ENCODE results near the gene MDN1.

- TF ChIP-seq ARNT (IDR thresholded peaks at IDR 0.05) (no peak), NFRKB (IDR thresholded peaks at IDR 0.05) (no peak), ELF4 (IDR thresholded peaks at IDR 0.05) (no peak), TARDBP (IDR thresholded peaks at IDR 0.05) (no peak), FOXM1 (IDR thresholded peaks at IDR 0.05; ENCODE audit: borderline replicate concordance) (no peak), PKNOX1 (IDR thresholded peaks at IDR 0.05) (no peak), FOXA1 (IDR thresholded peaks at IDR 0.05) (no peak), FOXK2 (IDR thresholded peaks at IDR 0.05) (no peak), BHLHE40 (IDR thresholded peaks at IDR 0.05; ENCODE audit: borderline replicate concordance) (no peak), SP1 (IDR thresholded peaks at IDR 0.05) (no peak), ZNF384 (IDR thresholded peaks at IDR 0.05) (no peak)
These were observed 221.6 kb downstream of the MDN1 start for GRCh38 chr6:89597988-89598387.

Measured in HEK293T (cell line).